GM12878 (cell line): Measurements from ENCODE around the gene LRRC75B. TPM values are rescaled to one million over a fixed set of nuclear protein-coding genes. Genes with fewer than 3 reads are reported as not detected.

Source experiments
- ATAC-seq: fragments of 200-7000 bp; cut with Tn5 transposase; 3 replicates; pipeline ENCODE4 v1.9.1; 2020; ENCODE audit warnings: mild to moderate bottlenecking, moderate library complexity
- BruUV-seq: library from RNA; stranded (reverse); fragments of 400-500 nt; replicated peaks from 2 replicates; lab custom pipeline; 2021; lab: Mats Ljungman, UMichigan
- CTCF ChIA-PET: fragments of 300-600 bp; sonication (Branson Sonifier 250); formaldehyde crosslinking; extraction: SDS; loops from one replicate; lab custom pipeline; 2021; ENCODE audit warnings: inconsistent platforms; lab: Yijun Ruan, JAX
- POLR2A ChIA-PET: fragments of 350-600 bp; formaldehyde crosslinking; extraction: SDS; loops from one replicate; lab custom pipeline; 2021; ENCODE audit warnings: inconsistent platforms; lab: Charles Lee
- RAD21 ChIA-PET: fragments of 300-600 bp; sonication (Branson Sonifier 250); formaldehyde crosslinking; loops from one replicate; lab custom pipeline; 2023; ENCODE audit warnings: antibody characterized with exemption; ENCODE audit not compliant: unreplicated experiment; lab: Charles Lee
- SMC1A ChIA-PET: fragments of 300-600 bp; sonication (Branson Sonifier 250); formaldehyde crosslinking; loops from one replicate; lab custom pipeline; 2023; ENCODE audit not compliant: unreplicated experiment, uncharacterized antibody; lab: Charles Lee
- DNase-seq: peaks from one replicate; pipeline ENCODE4 v3.0.0-alpha.2; 2011; ENCODE audit warnings: low read depth, low spot score
- FAIRE-seq: peaks from 3 replicates; lab custom pipeline; 2011; peaks lifted over from hg19 to GRCh38; lab: Jason Lieb, UNC
- H2AFZ ChIP-seq: 2 replicates; pipeline ENCODE4 v1.6.0; 2011; ENCODE audit warnings: low read depth, low read length, control low read depth; ENCODE audit not compliant: control insufficient read depth
- H3K27ac ChIP-seq: 2 replicates; pipeline ENCODE4 v1.5.1; 2011; ENCODE audit warnings: control low read depth; ENCODE audit not compliant: control insufficient read depth, insufficient read depth
- H3K27me3 ChIP-seq, 2 experiments: replicated peaks in 1 of 2; 2 replicates each; pipeline versions ENCODE4 v1.6.0 to v1.6.1; 2011; ENCODE audit warnings: low read length in 1 of 2; ENCODE audit not compliant: control insufficient read depth in 2 of 2, insufficient read depth in 2 of 2
- H3K36me3 ChIP-seq, 2 experiments: 2 replicates each; pipeline ENCODE4 v1.5.1; 2011; ENCODE audit warnings: low read length in 1 of 2; ENCODE audit not compliant: control insufficient read depth in 2 of 2, insufficient read depth in 2 of 2
- H3K4me1 ChIP-seq: 2 replicates; pipeline ENCODE4 v1.6.1; 2011; ENCODE audit warnings: mild to moderate bottlenecking, low read length, moderate library complexity, mixed read lengths; ENCODE audit not compliant: control insufficient read depth, insufficient read depth
- H3K4me2 ChIP-seq: 2 replicates; pipeline ENCODE4 v1.6.0; 2011; ENCODE audit warnings: control low read depth; ENCODE audit not compliant: control insufficient read depth, insufficient read depth
- H3K4me3 ChIP-seq: fragments of 200-600 bp; sonication (generic); 2 replicates; pipeline ENCODE4 v1.5.1; 2016
- H3K79me2 ChIP-seq: 2 replicates; pipeline ENCODE4 v1.6.0; 2011; ENCODE audit warnings: low read length; ENCODE audit not compliant: control insufficient read depth, insufficient read depth
- H3K9ac ChIP-seq: 2 replicates; pipeline ENCODE4 v1.8.0; 2011; ENCODE audit warnings: low read length, control low read depth, mixed read lengths; ENCODE audit not compliant: control insufficient read depth, insufficient read depth
- H3K9me3 ChIP-seq: replicated peaks from 3 replicates; pipeline ENCODE4 v1.5.1; 2011; ENCODE audit warnings: mild to moderate bottlenecking, low read length; ENCODE audit not compliant: control insufficient read depth, insufficient read depth
- H4K20me1 ChIP-seq: 2 replicates; pipeline ENCODE4 v1.6.0; 2011; ENCODE audit not compliant: control insufficient read depth, insufficient read depth
- CBFB ChIP-seq: IDR thresholded peaks from 2 replicates; pipeline ENCODE4 v1.6.1; 2016; ENCODE audit warnings: antibody characterized with exemption, low read depth
- DPF2 ChIP-seq: fragments of 450-650 bp; IDR thresholded peaks from 2 replicates; pipeline ENCODE4 v1.6.1; 2017; ENCODE audit warnings: mild to moderate bottlenecking
- EZH2 ChIP-seq: IDR thresholded peaks from 2 replicates; pipeline ENCODE4 v1.6.1; 2012; ENCODE audit warnings: low read depth, mild to moderate bottlenecking, control low read depth, inconsistent platforms, low read length, borderline replicate concordance; ENCODE audit not compliant: control insufficient read depth
- FOXM1 ChIP-seq: IDR thresholded peaks from 2 replicates; pipeline ENCODE4 v1.6.1; 2012; ENCODE audit warnings: low read depth, mild to moderate bottlenecking, inconsistent platforms, low read length, moderate library complexity
- NFXL1 ChIP-seq: fragments of 450-650 bp; IDR thresholded peaks from 2 replicates; pipeline ENCODE4 v1.6.1; 2017; ENCODE audit warnings: antibody characterized with exemption, mild to moderate bottlenecking, borderline replicate concordance
- NFYA ChIP-seq: IDR thresholded peaks from 2 replicates; pipeline ENCODE4 v1.6.1; 2011; ENCODE audit warnings: low read depth, mild to moderate bottlenecking, low read length, improper control_type of control experiment, borderline replicate concordance
- PAX8 ChIP-seq: fragments of 450-650 bp; IDR thresholded peaks from 2 replicates; pipeline ENCODE4 v1.6.1; 2017; ENCODE audit warnings: mild to moderate bottlenecking, moderate library complexity
- RBBP5 ChIP-seq: fragments of 200-600 bp; sonication (generic); conservative IDR thresholded peaks from 2 replicates; pipeline ENCODE4 v1.6.1; 2016
- SMAD1 ChIP-seq: fragments of 450-650 bp; IDR thresholded peaks from 2 replicates; pipeline ENCODE4 v1.6.1; 2018; ENCODE audit warnings: mild to moderate bottlenecking, low read depth; ENCODE audit not compliant: partially characterized antibody
- TCF12 ChIP-seq: IDR thresholded peaks from 2 replicates; pipeline ENCODE4 v1.6.1; 2011; ENCODE audit warnings: low read depth, mild to moderate bottlenecking, low read length
- ZNF207 ChIP-seq: fragments of 450-650 bp; IDR thresholded peaks from 2 replicates; pipeline ENCODE4 v1.6.1; 2014; ENCODE audit warnings: antibody characterized with exemption, mild to moderate bottlenecking, borderline replicate concordance
- ZSCAN29 ChIP-seq: fragments of 450-650 bp; IDR thresholded peaks from 2 replicates; pipeline ENCODE4 v1.6.1; 2017; ENCODE audit warnings: mild to moderate bottlenecking, moderate library complexity
- WGBS: methylation state at CpG from one replicate; pipeline ENCODE4 v1.1.6; 2016; ENCODE audit warnings: low lambda C conversion rate; ENCODE audit not compliant: insufficient replicate concordance, insufficient coverage; ENCODE audit errors: missing lambda C conversion rate; 5-methylcytosine and 5-hydroxymethylcytosine counted together
- in situ Hi-C: fragments of 300-500 bp; cut with MboI; formaldehyde crosslinking; loops from 9 replicates; pipeline ENCODE4 v1.14.3; 2018; ENCODE audit warnings: mixed read lengths
- intact Hi-C: fragments of 100-400 bp; cut with micrococcal nuclease; formaldehyde crosslinking; loops from one replicate; pipeline ENCODE4 v1.14.2; 2022; ENCODE audit not compliant: unreplicated experiment
- polyA plus RNA-seq, 11 experiments: library from polyadenylated mRNA; depleted of rRNA in 4 of 11; unstranded in 6 of 11; stranded (reverse) in 5 of 11; fragments of >200 nt; fragmentation: Nextera tagmentation in 4 of 11; fragmentation: Illumina TruSeq in 1 of 11; extraction: Ambion mirVana in 4 of 11; extraction: Trizol in 1 of 11; gene quantifications; 1 replicate in 1 of 11; 2 replicates in 10 of 11; pipeline versions ENCODE4 v1.2.1 to v1.2.3, GENCODE V29; 2011 to 2016; ENCODE audit warnings: inconsistent platforms in 2 of 11, missing spikeins in 2 of 11, low read depth in 1 of 11
- total RNA-seq, 4 experiments: library from RNA; depleted of rRNA in 3 of 4; stranded (reverse); fragments of >200 nt in 3 of 4; fragmentation: Illumina TruSeq in 1 of 4; extraction: Trizol in 1 of 4; gene quantifications; 2 replicates each; pipeline versions ENCODE4 v1.2.1 to v1.2.3, GENCODE V29; 2013 to 2021
- TF ChIP-seq, protein P1 (sequence below): fragments of 450-650 bp; formaldehyde crosslinking; IDR thresholded peaks from 2 replicates; pipeline ENCODE4 v1.4.0; 2022; ENCODE audit warnings: mild to moderate bottlenecking, moderate library complexity
- TF ChIP-seq, protein P2 (sequence below): IDR thresholded peaks from 2 replicates; pipeline ENCODE4 v1.6.1; 2011; ENCODE audit warnings: low read depth, low read length, improper control_type of control experiment, borderline replicate concordance
- TF ChIP-seq, protein P3 (sequence below): IDR thresholded peaks from 2 replicates; pipeline ENCODE4 v1.6.1; 2011; ENCODE audit warnings: mild to moderate bottlenecking, low read depth, low read length, moderate library complexity; ENCODE audit not compliant: insufficient replicate concordance

LRRC75B gene
- total and polyA plus RNA-seq, 10 of the 15 experiments (the other 5 are each of a cell fraction or from before 2014, with no cell fraction given) = 0.09 to 0.98 (median 0.11) TPM; not detected in 3

DNA sequence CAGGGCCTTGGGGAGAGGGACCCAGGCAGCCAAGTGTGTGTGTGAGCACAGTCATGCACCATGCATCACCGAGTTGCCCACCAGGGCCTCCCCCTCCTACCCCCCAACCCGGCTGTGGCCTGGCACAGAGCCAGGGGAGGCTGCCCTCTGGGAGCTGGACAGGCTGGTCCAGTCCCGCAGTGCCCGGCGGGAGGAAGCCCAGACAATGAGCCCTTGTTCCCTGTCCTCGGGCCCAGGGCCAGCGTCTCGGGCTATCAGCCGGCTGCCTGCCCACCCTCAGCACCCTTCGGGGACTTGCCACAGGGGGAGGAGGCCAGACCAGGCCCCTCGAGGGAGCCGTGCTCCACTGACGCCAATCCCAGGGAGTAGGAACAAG lies 4.5 kb downstream of the LRRC75B start (continued):
- TF ChIP-seq TCF12 (no peak), PAX8 (no peak), RBBP5 (no peak)
- TF ChIP-seq, protein P1, sequence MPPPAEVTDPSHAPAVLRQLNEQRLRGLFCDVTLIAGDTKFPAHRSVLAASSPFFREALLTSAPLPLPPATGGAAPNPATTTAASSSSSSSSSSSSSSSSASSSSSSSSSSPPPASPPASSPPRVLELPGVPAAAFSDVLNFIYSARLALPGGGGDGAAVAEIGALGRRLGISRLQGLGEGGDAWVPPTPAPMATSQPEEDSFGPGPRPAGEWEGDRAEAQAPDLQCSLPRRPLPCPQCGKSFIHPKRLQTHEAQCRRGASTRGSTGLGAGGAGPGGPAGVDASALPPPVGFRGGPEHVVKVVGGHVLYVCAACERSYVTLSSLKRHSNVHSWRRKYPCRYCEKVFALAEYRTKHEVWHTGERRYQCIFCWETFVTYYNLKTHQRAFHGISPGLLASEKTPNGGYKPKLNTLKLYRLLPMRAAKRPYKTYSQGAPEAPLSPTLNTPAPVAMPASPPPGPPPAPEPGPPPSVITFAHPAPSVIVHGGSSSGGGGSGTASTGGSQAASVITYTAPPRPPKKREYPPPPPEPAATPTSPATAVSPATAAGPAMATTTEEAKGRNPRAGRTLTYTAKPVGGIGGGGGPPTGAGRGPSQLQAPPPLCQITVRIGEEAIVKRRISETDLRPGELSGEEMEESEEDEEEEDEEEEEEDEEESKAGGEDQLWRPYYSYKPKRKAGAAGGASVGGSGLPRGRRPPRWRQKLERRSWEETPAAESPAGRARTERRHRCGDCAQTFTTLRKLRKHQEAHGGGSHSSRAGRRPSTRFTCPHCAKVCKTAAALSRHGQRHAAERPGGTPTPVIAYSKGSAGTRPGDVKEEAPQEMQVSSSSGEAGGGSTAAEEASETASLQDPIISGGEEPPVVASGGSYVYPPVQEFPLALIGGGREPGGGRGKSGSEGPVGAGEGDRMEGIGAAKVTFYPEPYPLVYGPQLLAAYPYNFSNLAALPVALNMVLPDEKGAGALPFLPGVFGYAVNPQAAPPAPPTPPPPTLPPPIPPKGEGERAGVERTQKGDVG (CRISPR knock-in tag) = no peak
- TF ChIP-seq, protein P2, sequence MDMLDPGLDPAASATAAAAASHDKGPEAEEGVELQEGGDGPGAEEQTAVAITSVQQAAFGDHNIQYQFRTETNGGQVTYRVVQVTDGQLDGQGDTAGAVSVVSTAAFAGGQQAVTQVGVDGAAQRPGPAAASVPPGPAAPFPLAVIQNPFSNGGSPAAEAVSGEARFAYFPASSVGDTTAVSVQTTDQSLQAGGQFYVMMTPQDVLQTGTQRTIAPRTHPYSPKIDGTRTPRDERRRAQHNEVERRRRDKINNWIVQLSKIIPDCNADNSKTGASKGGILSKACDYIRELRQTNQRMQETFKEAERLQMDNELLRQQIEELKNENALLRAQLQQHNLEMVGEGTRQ = no peak

DNA sequence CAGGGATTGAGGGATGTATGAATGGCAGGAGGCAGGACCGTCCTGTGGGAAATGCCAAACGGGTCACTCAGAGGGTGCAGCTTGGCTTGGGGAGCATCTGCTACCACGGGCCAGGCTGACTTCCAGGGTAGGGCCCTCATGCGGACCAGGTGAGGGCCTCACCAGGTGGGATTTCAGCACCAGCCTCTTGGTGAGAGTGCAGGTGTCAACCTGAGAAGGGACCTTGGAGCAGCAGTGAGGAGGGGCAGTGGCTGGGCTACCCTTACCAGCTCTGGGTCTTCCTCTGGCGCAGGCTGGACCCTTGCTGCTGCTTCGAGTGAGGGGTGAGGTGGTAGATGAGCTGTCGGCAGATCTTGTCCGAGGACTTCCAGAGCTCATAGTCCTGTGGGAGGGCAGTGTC lies 4.9 kb downstream of the LRRC75B start:
- ChIA-PET CTCF (no interaction called here), POLR2A (no interaction called here), RAD21 (no interaction called here), SMC1A (no interaction called here)
- H3K4me3 ChIP-seq = no peak overlapping the region
- WGBS = 49% methylated on average over 8 of the region's 8 CpGs
- H4K20me1 ChIP-seq = no peaks in the 10 kb centered on the region
- in situ Hi-C loops = no loop called here
- ATAC-seq (no peak), FAIRE-seq (no peak), DNase-seq (no peak)
- no peak overlapping the region for H3K9ac ChIP-seq
- H2AFZ ChIP-seq = no peak overlapping the region
- no peaks in the 10 kb centered on the region for H3K36me3 ChIP-seq
- no peaks in the 10 kb centered on the region for H3K9me3 ChIP-seq
- no peaks in the 10 kb centered on the region for H3K27me3 ChIP-seq
- H3K4me2 ChIP-seq = no peak overlapping the region
- intact Hi-C loops = no loop called here
- H3K27ac ChIP-seq = no peak overlapping the region
- H3K4me1 ChIP-seq = no peaks in the 10 kb centered on the region
- BruUV-seq = no TSS peak
- H3K79me2 ChIP-seq = no peaks in the 10 kb centered on the region
- TF ChIP-seq CBFB (no peak), ZSCAN29 (no peak), EZH2 (no peak), SMAD1 (no peak), FOXM1 (no peak), NFYA (no peak), ZNF207 (no peak), NFXL1 (no peak), DPF2 (no peak)
- TF ChIP-seq, protein P3, sequence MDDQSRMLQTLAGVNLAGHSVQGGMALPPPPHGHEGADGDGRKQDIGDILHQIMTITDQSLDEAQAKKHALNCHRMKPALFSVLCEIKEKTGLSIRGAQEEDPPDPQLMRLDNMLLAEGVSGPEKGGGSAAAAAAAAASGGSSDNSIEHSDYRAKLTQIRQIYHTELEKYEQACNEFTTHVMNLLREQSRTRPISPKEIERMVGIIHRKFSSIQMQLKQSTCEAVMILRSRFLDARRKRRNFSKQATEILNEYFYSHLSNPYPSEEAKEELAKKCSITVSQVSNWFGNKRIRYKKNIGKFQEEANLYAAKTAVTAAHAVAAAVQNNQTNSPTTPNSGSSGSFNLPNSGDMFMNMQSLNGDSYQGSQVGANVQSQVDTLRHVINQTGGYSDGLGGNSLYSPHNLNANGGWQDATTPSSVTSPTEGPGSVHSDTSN = no peak
- TF ChIP-seq, protein P1 (CRISPR knock-in tag) = no peak
